NCI-H526 treated with DMSO at 0.1 percent for 48 hours (cell line): Measurements from ENCODE around the gene ROR1.

Experiments used
- DNase-seq: peaks from one replicate; lab custom pipeline; 2025; lab: John Stamatoyannopoulos, UW

ROR1 gene

GRCh38 chr1:64107118-64107519, 333.3 kb downstream of the ROR1 start:
- DNase-seq = no peak

- no peak for DNase-seq
Observed at GRCh38 chr1:64107632-64108031, 333.8 kb downstream of the ROR1 start.

- DNase-seq = no peak
Observed at GRCh38 chr1:64110924-64111777, 337.3 kb downstream of the ROR1 start.

GRCh38 chr1:64111787-64112186, 338.0 kb downstream of the ROR1 start:
- DNase-seq = no peak

- DNase-seq = no peak
Observed at GRCh38 chr1:64112281-64112680, 338.5 kb downstream of the ROR1 start.

- no peak for DNase-seq
Observed at GRCh38 chr1:64114012-64114525, 340.3 kb downstream of the ROR1 start.

GRCh38 chr1:64116537-64116936, 342.7 kb downstream of the ROR1 start:
- no peak for DNase-seq

GRCh38 chr1:64117492-64117891, 343.7 kb downstream of the ROR1 start:
- no peak for DNase-seq

GRCh38 chr1:64121766-64122385, 348.1 kb downstream of the ROR1 start:
- DNase-seq = no peak

- DNase-seq = no peak
Observed at GRCh38 chr1:64122588-64122987, 348.8 kb downstream of the ROR1 start.

GRCh38 chr1:64124704-64125440, 351.1 kb downstream of the ROR1 start:
- DNase-seq = no peak

- DNase-seq = no peak
Observed at GRCh38 chr1:64126581-64126980, 352.8 kb downstream of the ROR1 start.

GRCh38 chr1:64127297-64127696, 353.5 kb downstream of the ROR1 start:
- DNase-seq = no peak

- no peak for DNase-seq
Observed at GRCh38 chr1:64129701-64130100, 355.9 kb downstream of the ROR1 start.

GRCh38 chr1:64131155-64131554, 357.3 kb downstream of the ROR1 start:
- DNase-seq = no peak

GRCh38 chr1:64133036-64133435, 359.2 kb downstream of the ROR1 start:
- no peak for DNase-seq

- DNase-seq = no peak
Observed at GRCh38 chr1:64135462-64136223, 361.8 kb downstream of the ROR1 start.

- DNase-seq = no peak
Observed at GRCh38 chr1:64136296-64136695, 362.5 kb downstream of the ROR1 start.

- peak; percentile 42 for DNase-seq
Observed at GRCh38 chr1:64136752-64137411, 363.1 kb downstream of the ROR1 start.

GRCh38 chr1:64137412-64137803, 363.6 kb downstream of the ROR1 start:
- no peak for DNase-seq

- DNase-seq = no peak
Observed at GRCh38 chr1:64139877-64140276, 366.1 kb downstream of the ROR1 start.
